GOT3 (cell line): ENCODE data around the gene LDHD.

ENCODE experiments used
- DNase-seq: peaks from one replicate; lab custom pipeline; 2025; ENCODE audit warnings: mixed read lengths; lab: John Stamatoyannopoulos, UW

The LDHD gene

GRCh38 chr16:75079346-75079926 lies 37.1 kb downstream of the LDHD start:
- no peak for DNase-seq

DNA sequence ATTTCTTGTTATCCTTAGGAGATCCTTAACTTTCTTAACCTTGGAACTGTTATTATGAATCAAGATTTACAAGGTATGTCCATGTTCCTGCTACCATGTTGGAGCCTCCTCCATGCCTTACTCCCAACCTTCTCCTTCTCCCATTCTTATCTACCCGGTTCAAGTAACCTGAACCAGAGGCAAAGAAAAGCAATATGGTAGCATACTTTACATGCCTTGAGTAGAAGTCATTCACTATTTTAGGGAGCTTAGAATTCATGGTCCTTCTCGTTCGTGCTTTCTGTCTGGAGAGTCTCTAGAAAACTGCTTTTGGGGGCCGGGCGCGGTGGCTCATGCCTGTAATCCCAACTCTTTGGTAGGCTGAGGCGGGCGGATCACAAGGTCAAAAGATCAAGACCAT lies 37.7 kb downstream of the LDHD start:
- no peak for DNase-seq

- no peak for DNase-seq
Measured at GRCh38 chr16:75075688-75076268, 40.8 kb downstream of the LDHD start.

GRCh38 chr16:75074920-75075687 lies 41.5 kb downstream of the LDHD start:
- no peak for DNase-seq

DNA sequence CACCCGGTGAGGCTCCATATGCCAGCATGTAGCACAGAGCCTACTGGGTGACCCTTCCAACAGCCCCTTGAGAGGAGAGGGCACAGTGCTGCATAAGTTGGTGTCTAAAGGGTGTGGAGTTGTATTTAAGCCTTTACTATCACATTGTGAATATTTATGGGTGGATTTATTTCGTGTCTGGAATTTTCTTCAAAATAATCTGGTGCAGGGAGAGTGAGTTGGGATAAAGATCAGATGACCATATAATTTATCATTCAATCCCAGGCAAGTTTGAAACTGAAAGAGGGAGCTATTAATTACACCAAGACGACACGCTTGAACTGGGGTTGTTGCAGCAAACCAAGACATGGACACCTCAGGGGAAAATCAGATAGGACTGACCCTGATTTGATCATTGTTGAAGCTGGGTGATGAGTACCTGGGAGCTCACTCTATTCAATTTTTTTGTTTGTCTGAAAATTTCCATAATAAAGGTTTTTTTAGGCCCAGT lies 42.2 kb downstream of the LDHD start:
- no peak for DNase-seq

GRCh38 chr16:75073545-75074303 lies 42.9 kb downstream of the LDHD start:
- DNase-seq = no peak

DNA sequence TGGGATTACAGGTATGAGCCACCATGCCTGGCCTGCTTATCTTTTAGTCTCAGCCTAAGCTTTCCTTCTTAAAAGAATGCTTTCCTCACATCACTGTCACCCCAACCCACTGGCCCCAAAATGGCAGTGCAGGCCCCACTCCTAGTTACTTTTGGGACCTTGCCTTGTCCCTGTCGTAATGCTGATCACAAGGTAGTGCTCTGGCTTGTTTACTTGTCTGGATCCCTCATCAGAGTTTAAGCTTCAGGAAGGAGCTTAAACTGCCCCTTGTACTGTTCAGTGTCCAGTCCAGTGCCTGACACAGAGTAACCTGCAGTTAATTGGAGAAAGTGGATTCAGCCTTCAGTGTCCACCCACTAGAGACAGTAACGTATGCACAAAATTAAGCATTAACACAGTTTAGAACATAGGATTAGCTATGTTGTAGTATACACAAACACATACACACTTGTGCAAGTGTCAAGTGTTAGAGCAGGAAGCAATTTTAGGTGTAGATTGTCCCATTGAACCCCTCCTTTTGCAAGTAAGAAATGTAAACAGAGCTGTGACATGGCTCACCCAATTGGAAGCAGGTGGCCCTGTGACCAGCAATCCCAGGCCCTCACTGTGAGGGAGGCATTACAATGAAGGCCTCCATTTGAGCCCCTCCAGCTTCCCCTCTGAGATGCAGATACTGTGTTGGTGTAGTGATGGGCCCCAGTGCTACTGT lies 44.2 kb downstream of the LDHD start:
- DNase-seq = no peak

DNA sequence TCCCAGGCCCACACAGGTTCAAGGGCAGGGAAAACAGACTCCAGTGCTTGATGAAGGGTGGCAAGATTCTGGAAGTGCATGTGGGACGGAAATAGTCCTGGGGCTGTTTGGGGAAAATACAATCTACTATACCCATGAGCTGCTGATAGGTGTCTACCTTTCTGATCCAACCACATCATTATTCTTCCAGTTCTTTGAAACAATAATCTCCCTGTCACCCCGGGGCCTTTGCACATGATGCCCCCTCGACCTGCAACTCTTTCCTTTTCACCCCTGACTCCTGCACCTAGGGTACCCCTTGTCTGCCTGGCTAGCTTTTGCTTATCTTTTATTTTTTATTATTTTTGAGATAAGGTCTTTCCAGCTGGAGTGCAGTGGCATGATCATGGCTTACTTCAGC lies 45.0 kb downstream of the LDHD start:
- no peak for DNase-seq

- no peak for DNase-seq
Measured at GRCh38 chr16:75070012-75070841, 46.4 kb downstream of the LDHD start.

DNA sequence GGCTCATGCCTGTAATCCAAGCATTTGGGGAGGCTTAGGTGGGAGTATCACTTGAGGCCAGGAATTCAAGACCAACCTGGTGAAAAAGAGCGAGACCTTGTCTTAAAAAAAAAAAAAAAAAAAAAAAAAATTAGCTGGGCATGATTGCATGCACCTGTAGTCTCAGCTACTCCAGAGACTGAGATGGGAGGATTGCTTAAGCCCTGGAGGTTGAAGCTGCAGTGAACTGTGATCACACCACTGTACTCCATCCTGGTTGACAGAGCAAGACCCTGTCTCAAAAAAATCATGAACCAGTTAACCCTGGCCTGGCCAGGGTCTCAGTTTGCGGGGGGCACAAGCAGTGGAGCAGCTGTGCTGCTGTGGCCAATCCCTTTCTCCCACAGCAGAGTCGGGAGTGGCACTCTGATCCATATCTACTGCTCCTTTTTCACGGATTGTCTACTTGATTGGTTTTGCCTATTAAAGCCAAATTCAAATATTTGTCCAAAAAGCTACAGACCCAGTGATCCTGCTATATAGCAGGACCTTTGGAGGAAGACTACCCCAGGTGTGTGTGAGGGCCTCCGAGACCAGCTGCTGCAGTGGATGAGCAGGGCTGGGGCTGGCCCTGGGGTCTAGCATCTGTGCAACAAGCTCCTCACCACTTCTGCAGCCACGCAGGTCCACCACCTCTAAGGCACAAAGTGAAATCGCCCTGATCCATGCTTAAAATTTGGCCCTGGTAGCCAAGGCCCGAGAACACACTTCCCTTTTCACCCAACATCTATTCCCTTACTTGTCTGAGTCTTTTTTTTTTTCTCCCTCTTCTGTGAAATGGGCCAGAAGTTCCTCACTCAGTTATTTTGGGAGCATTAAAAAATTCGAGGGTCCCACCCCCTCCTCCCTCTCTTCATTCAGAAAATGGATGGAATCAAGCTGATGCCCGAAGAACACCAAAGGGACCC lies 48.2 kb downstream of the LDHD start:
- no peak for DNase-seq

DNA sequence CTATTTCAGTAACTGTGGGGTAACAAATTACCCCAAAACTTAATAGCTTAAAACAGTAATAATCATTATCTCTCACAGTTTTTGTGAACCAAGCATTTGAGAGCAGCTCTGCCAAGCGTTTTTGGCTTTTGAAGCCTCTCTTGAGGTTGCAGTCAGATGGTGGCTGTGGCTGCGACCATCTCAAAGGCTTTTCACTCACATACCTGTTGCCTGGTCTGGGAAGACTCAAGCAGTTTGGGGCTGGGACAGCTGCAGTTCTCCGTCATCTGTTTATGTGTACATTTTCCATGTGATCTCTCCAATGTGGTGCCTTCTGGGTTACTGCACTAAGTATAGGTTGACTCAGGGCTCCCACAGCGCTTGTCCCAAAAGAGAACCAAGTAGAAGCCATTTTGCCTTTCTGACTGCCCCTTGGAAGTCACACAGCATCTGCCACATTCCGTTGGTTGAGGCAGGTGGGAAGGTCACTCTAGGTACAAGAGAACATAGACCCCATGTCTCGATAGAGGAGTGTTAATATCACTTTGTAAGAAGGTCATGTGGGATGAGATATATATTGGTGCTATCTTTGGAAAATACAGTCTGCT lies 49.6 kb downstream of the LDHD start:
- no peak for DNase-seq

DNA sequence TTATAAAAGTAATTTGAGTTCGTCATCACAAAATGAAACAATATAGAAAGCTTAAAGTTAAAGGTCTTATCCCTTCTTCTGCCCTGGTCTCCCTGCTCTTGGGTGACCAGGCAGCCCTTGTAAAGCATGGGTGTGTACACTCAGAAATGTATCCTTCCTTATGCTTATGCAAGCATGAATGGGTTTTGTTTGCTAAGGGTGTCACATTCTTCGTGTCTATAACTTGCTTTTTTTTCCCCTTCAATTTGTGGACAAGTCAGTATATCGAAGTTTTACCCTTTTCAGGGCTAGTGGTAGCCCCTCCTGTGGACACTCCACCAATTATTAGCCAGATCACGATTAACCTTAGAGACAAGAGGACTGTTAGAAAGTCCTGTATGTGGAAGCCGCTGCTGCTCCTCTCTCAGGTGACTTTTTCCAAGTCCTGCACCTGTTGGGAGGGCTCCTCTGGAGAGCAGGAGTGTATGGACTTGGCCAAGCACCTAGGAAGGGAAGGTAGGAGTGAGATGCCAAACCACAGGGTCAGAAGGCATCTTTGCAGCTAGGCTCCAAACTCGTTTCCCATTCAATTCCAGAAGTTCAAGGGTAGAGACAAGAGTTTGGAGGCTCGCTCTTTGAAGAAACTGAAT lies 50.9 kb downstream of the LDHD start:
- DNase-seq = no peak

- DNase-seq = no peak
Measured at GRCh38 chr16:75065149-75065505, 51.5 kb downstream of the LDHD start.

- no peak for DNase-seq
Measured at GRCh38 chr16:75064403-75065148, 52.0 kb downstream of the LDHD start.

GRCh38 chr16:75063549-75064088 lies 53.0 kb downstream of the LDHD start:
- DNase-seq = no peak

GRCh38 chr16:75062976-75063346 lies 53.6 kb downstream of the LDHD start:
- DNase-seq = no peak

DNA sequence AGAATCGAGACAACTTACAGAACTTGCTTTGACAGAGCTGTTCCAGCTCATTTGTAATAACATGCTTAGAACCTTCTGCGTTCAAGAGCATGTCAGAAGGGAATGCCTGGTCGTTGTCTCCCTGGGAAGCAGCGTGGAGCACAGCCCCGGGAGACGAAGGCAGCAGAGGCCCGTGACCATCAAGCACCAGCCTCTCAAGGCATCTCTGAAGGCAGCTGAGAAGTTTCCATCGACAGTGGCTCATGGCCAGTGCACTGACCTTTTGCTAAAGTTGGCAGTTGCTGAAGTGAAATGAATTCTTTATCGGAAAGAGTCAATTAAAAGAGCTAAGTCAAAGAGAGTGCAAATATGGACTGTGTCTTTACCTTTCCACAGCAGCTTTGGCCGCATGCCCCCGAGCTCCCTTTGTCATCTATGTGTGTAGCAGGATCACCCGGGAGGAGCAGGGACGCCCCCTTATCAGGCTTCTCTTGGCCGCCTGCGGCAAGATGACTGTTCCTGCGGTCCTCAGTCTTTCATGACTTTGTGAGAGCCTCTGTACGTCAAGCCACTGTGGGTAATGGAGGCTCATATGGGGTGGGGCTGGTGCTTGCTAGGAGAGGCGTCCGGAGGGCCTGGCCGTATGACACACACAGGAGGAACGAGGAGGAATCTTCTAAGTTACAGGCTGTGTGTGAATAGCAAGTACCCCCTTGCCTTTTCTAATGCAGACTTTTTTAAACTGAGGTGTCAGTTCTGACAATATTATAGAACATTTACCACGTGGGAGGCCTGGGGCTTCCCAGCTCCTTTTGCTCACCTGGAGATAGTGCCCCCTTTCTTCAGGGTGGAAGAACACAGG lies 54.2 kb downstream of the LDHD start:
- no peak for DNase-seq
